ENCODE data around the gene FOXP1.
A peak's percentile ranks its signal among the peaks of the same experiment; 100 is the strongest.

Gene FOXP1

DNA sequence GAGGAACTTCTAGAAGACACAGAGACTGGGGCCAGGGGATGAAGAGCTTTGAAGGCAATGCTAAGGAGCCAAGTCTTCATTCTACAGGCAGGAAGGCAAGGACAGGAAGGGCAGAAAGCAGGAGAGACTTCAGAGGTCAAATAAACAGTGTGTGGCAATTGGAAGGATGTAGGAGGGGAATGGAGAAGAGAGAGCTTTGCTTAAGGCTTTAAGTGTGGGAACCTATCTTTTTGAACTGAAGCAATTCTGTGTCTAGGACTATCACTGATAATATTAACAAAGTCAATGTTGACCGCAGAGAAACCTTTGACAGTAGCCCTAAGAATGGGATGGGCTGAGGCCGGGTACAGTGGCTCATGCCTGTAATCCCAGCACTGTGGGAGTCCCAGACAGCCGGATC lies 325.0 kb downstream of the FOXP1 start:
- no peak for DNase-seq (ENCODE audit: low read depth, low spot score)
- no peak overlapping the region for H3K4me3 ChIP-seq (ENCODE audit: low read depth, low read length)
- TF ChIP-seq, protein P1, sequence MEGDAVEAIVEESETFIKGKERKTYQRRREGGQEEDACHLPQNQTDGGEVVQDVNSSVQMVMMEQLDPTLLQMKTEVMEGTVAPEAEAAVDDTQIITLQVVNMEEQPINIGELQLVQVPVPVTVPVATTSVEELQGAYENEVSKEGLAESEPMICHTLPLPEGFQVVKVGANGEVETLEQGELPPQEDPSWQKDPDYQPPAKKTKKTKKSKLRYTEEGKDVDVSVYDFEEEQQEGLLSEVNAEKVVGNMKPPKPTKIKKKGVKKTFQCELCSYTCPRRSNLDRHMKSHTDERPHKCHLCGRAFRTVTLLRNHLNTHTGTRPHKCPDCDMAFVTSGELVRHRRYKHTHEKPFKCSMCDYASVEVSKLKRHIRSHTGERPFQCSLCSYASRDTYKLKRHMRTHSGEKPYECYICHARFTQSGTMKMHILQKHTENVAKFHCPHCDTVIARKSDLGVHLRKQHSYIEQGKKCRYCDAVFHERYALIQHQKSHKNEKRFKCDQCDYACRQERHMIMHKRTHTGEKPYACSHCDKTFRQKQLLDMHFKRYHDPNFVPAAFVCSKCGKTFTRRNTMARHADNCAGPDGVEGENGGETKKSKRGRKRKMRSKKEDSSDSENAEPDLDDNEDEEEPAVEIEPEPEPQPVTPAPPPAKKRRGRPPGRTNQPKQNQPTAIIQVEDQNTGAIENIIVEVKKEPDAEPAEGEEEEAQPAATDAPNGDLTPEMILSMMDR (IDR thresholded peaks at IDR 0.05; ENCODE audit: low read depth, low read length), result no peak
- in situ Hi-C loops (cut with HindIII; ENCODE audit: low sequenced_read_pairs), result no loop called here

DNA sequence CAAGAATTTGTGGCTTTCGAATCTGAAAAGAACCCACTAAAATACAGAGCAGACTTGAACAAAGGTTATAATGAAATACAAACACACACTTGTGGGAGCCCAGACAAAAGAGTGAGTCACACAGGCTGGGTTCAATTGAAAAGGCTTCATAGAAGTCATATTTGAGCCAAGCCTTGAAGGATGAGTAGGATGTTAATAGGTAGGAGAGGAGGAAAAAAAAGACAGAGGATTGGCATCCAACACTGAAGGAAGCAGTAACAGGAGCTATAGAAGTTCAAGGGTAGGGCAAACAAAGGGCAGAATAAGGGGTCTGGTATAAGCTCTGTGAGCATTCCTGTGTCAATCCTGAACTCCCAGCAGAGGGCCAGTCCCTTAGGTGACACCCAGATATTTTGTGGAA lies 325.4 kb downstream of the FOXP1 start:
- H3K4me3 ChIP-seq (ENCODE audit: low read depth, low read length), result no peak overlapping the region
- TF ChIP-seq, protein P1 (IDR thresholded peaks at IDR 0.05; ENCODE audit: low read depth, low read length), result no peak
- peak; percentile 94 for DNase-seq (ENCODE audit: low read depth, low spot score)
- in situ Hi-C loops (cut with HindIII; ENCODE audit: low sequenced_read_pairs), result no loop called here

DNA sequence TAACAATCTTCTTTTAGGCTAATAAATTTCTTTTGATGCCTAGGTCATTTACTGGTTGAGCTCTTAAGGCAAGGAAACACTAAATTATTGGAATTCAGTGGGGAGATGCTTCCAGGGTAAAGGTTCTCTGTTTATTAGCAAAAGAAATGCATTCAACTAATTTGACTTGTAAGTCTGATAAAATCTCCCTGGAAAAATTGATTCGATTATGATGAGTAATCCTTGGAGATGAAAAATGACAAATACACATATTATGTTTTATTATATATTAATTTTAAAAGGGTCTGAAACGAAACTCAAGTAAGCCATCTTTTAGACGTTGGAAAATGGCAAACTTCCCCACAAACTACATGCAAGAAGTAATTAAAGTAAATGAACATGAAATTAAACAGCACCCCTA lies 328.0 kb downstream of the FOXP1 start:
- H3K4me3 ChIP-seq (ENCODE audit: low read depth, low read length), result no peak overlapping the region
- in situ Hi-C loops (cut with HindIII; ENCODE audit: low sequenced_read_pairs), result no loop called here
- TF ChIP-seq, protein P1 (IDR thresholded peaks at IDR 0.05; ENCODE audit: low read depth, low read length), result no peak
- DNase-seq (ENCODE audit: low read depth, low spot score), result no peak

DNA sequence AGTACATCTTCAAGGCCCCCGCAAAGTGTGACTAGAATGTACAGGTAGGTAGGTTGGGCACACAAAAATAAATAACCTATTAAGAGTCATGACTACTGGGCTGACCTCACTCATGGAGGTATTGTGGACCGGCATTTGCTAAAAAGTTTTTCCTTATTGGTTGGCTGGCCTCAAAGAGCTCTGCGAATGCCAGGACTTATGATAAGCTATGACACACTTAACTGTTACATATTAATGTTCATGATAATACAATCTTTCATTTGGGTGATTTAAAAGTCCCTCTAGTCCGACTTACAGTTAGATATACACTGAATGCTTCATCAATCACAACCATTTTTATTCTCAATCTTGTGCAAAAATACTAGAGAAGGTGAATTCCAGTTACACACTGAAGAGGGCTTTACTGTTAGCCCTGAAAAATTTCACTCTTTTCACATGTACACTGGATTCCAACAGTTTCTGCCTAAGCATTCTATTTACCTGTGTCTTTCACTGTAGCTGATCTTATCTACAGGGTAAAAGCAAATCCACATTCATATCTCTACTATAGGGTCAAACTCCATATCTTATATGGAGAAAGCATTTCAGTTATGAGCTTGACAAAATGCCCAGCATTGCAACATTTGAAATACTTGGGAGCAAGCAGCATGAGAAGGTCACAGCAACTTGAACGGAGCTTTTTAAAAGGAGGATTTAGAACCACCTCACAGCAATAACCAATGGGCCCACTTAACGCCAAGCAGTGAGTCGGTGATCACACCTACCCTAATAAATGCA lies 329.1 kb downstream of the FOXP1 start:
- DNase-seq (ENCODE audit: low read depth, low spot score), result no peak
- in situ Hi-C loops (cut with HindIII; ENCODE audit: low sequenced_read_pairs), result no loop called here
- no peak overlapping the region for H3K4me3 ChIP-seq (ENCODE audit: low read depth, low read length)
- TF ChIP-seq, protein P1 (IDR thresholded peaks at IDR 0.05; ENCODE audit: low read depth, low read length), result no peak

DNA sequence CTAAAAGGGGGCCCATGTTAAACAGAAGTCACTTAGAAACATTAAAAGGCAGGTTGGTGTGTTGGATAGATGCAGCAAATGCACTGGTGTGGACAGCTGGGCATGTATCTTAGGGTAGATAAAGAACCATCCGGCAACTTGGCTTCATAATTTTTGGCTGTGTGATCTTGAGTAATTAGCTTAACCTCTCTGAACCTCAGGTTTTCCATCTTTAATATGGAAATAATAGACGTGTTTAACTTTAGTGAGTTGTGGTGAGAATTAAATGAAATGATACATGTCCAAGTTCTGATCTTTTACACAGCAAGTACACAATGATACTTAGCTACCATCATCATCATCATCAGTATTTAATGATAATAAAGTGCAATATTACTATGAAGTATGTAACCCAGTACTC lies 330.4 kb downstream of the FOXP1 start:
- H3K4me3 ChIP-seq (ENCODE audit: low read depth, low read length), result no peak overlapping the region
- in situ Hi-C loops (cut with HindIII; ENCODE audit: low sequenced_read_pairs), result no loop called here
- DNase-seq (ENCODE audit: low read depth, low spot score), result no peak
- TF ChIP-seq, protein P1 (IDR thresholded peaks at IDR 0.05; ENCODE audit: low read depth, low read length), result no peak

DNA sequence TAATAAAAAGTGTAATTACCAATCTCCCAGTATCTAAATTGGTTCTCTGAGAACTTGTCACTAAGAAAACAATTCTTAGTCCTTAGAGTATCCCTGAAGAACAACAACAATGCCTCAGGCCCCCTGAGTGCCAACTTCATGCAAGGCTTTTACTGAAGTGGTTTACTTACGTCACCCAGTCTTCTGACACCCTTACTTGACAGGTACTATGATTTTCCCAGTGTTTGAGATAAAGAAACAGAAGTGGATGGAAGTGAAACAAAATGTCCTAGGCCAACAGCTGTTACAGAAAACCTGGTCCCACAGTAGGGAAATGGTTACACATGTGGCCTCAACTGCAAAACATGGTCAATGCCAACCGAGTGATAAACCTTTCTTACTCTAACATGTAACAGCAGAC lies 331.1 kb downstream of the FOXP1 start:
- H3K4me3 ChIP-seq (ENCODE audit: low read depth, low read length), result no peak overlapping the region
- in situ Hi-C loops (cut with HindIII; ENCODE audit: low sequenced_read_pairs), result no loop called here
- DNase-seq (ENCODE audit: low read depth, low spot score), result no peak
- TF ChIP-seq, protein P1 (IDR thresholded peaks at IDR 0.05; ENCODE audit: low read depth, low read length), result no peak

Measured in astrocyte of the spinal cord (primary cell).